Measurements from ENCODE around the gene VPS13C. TPM values are rescaled to one million over a fixed set of nuclear protein-coding genes. Genes with fewer than 3 reads are reported as not detected.

Gene VPS13C
- total and polyA plus RNA-seq, 2 donors (not counting 3 experiments of a cell fraction or from before 2014, with no cell fraction given) = 10.8 to 60.3 TPM

DNA sequence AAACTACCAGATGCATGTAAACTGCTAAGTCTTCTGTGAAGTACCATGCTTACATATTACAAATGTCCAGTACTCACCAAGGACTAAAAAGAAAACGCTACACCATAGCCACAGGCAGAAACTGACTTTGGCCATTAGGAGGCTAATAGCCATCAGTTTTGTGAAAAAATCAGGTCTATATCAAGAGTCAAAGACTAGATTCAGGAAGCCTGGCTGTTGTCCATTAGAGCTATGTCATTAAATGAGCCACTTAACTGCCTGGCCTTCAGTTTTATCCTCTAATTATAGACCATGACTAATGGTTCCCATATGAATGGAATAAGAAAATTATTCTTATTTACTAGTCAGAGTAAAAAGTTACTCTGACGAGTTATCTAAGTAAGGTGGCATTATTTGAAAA is 144.1 kb downstream of the VPS13C start:
- POLR2A ChIA-PET = no interaction called here
- no peak overlapping the region for H2AFZ ChIP-seq (ENCODE audit: low read depth, low read length)
- no peak overlapping the region for H3K9ac ChIP-seq (replicated peaks; ENCODE audit: extremely low read depth, insufficient read depth, low read length)
- CTCF ChIA-PET = no interaction called here
- no peak overlapping the region for H3K4me3 ChIP-seq (replicated peaks in 1 of 3; ENCODE audit: insufficient read depth in 1 of 3, low read depth in 1 of 3, low read length in 3 of 3)
- DNase-seq (ENCODE audit: low read depth, low spot score) (no peak), FAIRE-seq (no peak)
- H3K4me1 ChIP-seq (ENCODE audit: control insufficient read depth, extremely low read depth, insufficient read depth, low read length) = no peaks in the 10 kb centered on the region
- no peaks in the 10 kb centered on the region for H3K27me3 ChIP-seq (ENCODE audit: control insufficient read depth in 2 of 2, insufficient read depth in 2 of 2, low read length in 2 of 2)
- H3K9me3 ChIP-seq (replicated peaks; ENCODE audit: control insufficient read depth, insufficient read depth, low read length) = no peaks in the 10 kb centered on the region
- no peaks in the 10 kb centered on the region for H3K9me1 ChIP-seq (replicated peaks; ENCODE audit: control insufficient read depth, extremely low read depth, insufficient read depth, low read length)
- H3K4me2 ChIP-seq (ENCODE audit: insufficient read depth, low read length) = no peak overlapping the region
- H3K36me3 ChIP-seq (ENCODE audit: control insufficient read depth in 2 of 2, extremely low read depth in 1 of 2, insufficient read depth in 2 of 2, low read length in 2 of 2) = peaks cover 3 to 8% of the 10 kb centered on the region in 2 experiments
- TF ChIP-seq JUN (IDR thresholded peaks at IDR 0.05; ENCODE audit: borderline replicate concordance, insufficient read depth, insufficient read length, low read depth) (no peak), MYC (IDR thresholded peaks at IDR 0.05; ENCODE audit: low read depth, low read length) (no peak), FOS (IDR thresholded peaks at IDR 0.05; ENCODE audit: borderline replicate concordance, insufficient read depth, low read length) (no peak), POLR2A (IDR thresholded peaks at IDR 0.05; ENCODE audit: low read depth, low read length) (no peak), GATA2 (IDR thresholded peaks at IDR 0.05; ENCODE audit: insufficient read depth, insufficient read length, low read depth, low read length) (no peak), EZH2 (IDR thresholded peaks at IDR 0.05; ENCODE audit: borderline replicate concordance, low read depth, low read length, severe bottlenecking) (no peak), POLR2AphosphoS5 (IDR thresholded peaks at IDR 0.05; ENCODE audit: insufficient read depth, low read depth, low read length) (no peak)
- TF ChIP-seq, protein P1, sequence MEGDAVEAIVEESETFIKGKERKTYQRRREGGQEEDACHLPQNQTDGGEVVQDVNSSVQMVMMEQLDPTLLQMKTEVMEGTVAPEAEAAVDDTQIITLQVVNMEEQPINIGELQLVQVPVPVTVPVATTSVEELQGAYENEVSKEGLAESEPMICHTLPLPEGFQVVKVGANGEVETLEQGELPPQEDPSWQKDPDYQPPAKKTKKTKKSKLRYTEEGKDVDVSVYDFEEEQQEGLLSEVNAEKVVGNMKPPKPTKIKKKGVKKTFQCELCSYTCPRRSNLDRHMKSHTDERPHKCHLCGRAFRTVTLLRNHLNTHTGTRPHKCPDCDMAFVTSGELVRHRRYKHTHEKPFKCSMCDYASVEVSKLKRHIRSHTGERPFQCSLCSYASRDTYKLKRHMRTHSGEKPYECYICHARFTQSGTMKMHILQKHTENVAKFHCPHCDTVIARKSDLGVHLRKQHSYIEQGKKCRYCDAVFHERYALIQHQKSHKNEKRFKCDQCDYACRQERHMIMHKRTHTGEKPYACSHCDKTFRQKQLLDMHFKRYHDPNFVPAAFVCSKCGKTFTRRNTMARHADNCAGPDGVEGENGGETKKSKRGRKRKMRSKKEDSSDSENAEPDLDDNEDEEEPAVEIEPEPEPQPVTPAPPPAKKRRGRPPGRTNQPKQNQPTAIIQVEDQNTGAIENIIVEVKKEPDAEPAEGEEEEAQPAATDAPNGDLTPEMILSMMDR (IDR thresholded peaks at IDR 0.05; ENCODE audit: extremely low read depth in 1 of 2, insufficient read depth in 1 of 2, low read depth in 1 of 2, low read length in 2 of 2) = no peak
- TF ChIP-seq, protein P2, sequence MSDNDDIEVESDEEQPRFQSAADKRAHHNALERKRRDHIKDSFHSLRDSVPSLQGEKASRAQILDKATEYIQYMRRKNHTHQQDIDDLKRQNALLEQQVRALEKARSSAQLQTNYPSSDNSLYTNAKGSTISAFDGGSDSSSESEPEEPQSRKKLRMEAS (IDR thresholded peaks at IDR 0.05; ENCODE audit: insufficient read depth, insufficient read length) = no peak
- dilution Hi-C loops (cut with MboI; ENCODE audit: extremely low pct_ligation_motif_present, low sequenced_read_pairs) = no loop called here
- H4K20me1 ChIP-seq (replicated peaks; ENCODE audit: control insufficient read depth, extremely low read depth, insufficient read depth, low read length) = no peaks in the 10 kb centered on the region
- no peaks in the 10 kb centered on the region for H3K79me2 ChIP-seq (ENCODE audit: control insufficient read depth, insufficient read depth, low read length)
- no peak overlapping the region for H3K27ac ChIP-seq (ENCODE audit: insufficient read depth, low read depth, low read length)
- intact Hi-C loops (cut with micrococcal nuclease) = no loop called here
- BruUV-seq (replicated peaks) = no TSS peak

Measured in endothelial cell of umbilical vein (primary cell).